ENCODE data around the gene WWOX. TPM values are rescaled to one million over a fixed set of nuclear protein-coding genes. Genes with fewer than 3 reads are reported as not detected.

Gene WWOX
- total RNA-seq, 1 donor from 2014 or later: 18.6 TPM

DNA sequence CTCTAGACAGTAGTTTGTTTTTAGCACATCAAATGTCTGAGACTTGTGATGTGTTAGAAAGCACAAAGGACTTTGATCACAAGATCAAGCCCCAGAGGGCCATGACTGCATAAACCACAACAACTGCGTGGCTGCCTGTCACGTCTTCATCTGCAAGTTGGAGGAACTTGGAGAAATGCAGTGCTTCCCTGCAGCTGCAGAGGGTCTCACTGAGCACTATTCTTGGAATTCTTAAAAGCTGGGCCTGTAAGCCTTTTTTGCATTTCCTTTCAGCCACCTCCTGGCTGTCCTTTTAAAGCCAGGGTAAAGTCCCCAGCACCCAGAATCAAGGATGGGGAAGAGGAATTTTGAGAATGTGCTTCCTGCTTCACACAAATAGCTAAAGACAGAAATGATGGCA, 1069.8 kb downstream of the WWOX start:
- no peaks in the 10 kb centered on the region for H3K9me3 Mint-ChIP-seq (ENCODE audit: unreplicated experiment)
- DNase-seq (ENCODE audit: low spot score): no peak
- no peak overlapping the region for H3K4me3 Mint-ChIP-seq (ENCODE audit: unreplicated experiment)
- TF ChIP-seq CTCF (IDR thresholded peaks at IDR 0.05; ENCODE audit: unreplicated experiment): no peak
- H3K27ac Mint-ChIP-seq (ENCODE audit: unreplicated experiment): no peak overlapping the region
- H3K4me1 Mint-ChIP-seq (ENCODE audit: unreplicated experiment): no peaks in the 10 kb centered on the region
- no peaks in the 10 kb centered on the region for H3K36me3 Mint-ChIP-seq (ENCODE audit: low read depth, unreplicated experiment)
- no peaks in the 10 kb centered on the region for H3K27me3 Mint-ChIP-seq (ENCODE audit: unreplicated experiment)

GRCh38 chr16:79170555-79171246, 1071.2 kb downstream of the WWOX start:
- no peak for DNase-seq (ENCODE audit: low spot score)
- Mint-ChIP-seq H3K4me1 (ENCODE audit: unreplicated experiment) (peaks cover 2% of the 10 kb centered on the region), H3K27me3 (ENCODE audit: unreplicated experiment) (no peaks in the 10 kb centered on the region), H3K27ac (ENCODE audit: unreplicated experiment) (no peak overlapping the region), H3K4me3 (ENCODE audit: unreplicated experiment) (no peak overlapping the region), H3K9me3 (ENCODE audit: unreplicated experiment) (no peaks in the 10 kb centered on the region), H3K36me3 (ENCODE audit: low read depth, unreplicated experiment) (no peaks in the 10 kb centered on the region)
- TF ChIP-seq CTCF (IDR thresholded peaks at IDR 0.05; ENCODE audit: unreplicated experiment): no peak

DNA sequence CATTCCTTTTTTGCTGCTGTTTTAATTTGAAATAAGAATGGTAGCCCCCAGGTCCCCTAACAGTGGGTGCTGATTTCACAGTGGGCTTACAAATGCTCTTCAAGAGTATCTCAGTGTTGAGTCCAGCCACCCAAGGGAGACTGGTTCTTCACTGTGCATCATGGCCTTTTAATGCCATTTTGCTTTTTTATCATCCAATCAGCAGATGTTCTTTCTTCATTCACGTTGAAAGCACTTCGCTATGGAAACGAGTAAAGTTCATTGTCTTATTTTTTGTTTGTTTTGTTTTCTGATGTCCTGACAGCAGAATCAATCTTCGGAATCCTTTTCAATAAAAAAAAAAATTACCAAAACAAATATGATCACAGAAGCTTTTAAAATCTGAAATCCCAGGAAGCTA, 1072.0 kb downstream of the WWOX start:
- Mint-ChIP-seq H3K4me1 (ENCODE audit: unreplicated experiment) (peaks cover 3% of the 10 kb centered on the region), H3K27me3 (ENCODE audit: unreplicated experiment) (no peaks in the 10 kb centered on the region), H3K4me3 (ENCODE audit: unreplicated experiment) (no peak overlapping the region), H3K9me3 (ENCODE audit: unreplicated experiment) (no peaks in the 10 kb centered on the region), H3K27ac (ENCODE audit: unreplicated experiment) (no peak overlapping the region), H3K36me3 (ENCODE audit: low read depth, unreplicated experiment) (no peaks in the 10 kb centered on the region)
- DNase-seq (ENCODE audit: low spot score): no peak
- TF ChIP-seq CTCF (IDR thresholded peaks at IDR 0.05; ENCODE audit: unreplicated experiment): no peak

DNA sequence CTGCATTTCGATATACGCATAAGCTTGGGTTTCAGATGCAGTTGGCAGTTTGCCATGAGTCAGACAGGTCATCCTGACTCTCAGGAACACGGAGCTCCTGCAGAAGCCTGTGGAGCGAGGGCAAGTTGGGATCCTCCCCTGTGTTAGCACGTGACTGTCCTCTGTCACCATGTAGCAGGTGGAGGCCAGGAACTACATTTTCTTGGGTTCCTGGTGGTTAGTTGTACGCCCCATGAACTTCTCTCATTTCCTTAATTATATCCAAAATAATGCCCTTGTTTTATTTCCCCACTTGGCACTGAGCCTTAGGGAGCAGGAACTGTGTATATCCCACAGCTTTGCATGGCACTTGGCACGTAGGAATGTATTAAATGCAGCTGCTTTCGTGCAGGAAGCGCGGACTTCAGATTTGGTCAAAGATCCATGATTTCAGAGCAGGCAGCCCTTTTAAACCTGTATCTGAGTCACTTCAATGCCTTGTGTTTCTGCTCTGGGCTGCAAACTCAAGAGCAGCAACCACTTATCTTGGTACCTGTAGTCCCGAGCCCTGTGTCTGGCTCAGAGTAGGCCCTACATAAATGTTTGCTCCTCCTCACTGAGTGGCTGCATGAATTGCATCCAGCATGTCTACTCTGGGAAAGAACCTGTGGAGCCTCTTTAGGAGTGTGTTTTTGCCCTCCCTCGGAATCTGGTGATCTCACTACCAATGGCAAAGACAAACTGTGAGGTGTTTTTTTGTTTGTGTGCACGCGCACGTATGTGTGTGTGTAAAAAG, 1072.7 kb downstream of the WWOX start:
- no peak for TF ChIP-seq CTCF (IDR thresholded peaks at IDR 0.05; ENCODE audit: unreplicated experiment)
- Mint-ChIP-seq H3K9me3 (ENCODE audit: unreplicated experiment) (no peaks in the 10 kb centered on the region), H3K27ac (ENCODE audit: unreplicated experiment) (no peak overlapping the region), H3K4me3 (ENCODE audit: unreplicated experiment) (no peak overlapping the region), H3K36me3 (ENCODE audit: low read depth, unreplicated experiment) (no peaks in the 10 kb centered on the region), H3K4me1 (ENCODE audit: unreplicated experiment) (peaks cover 3% of the 10 kb centered on the region), H3K27me3 (ENCODE audit: unreplicated experiment) (no peaks in the 10 kb centered on the region)
- no peak for DNase-seq (ENCODE audit: low spot score)

DNA sequence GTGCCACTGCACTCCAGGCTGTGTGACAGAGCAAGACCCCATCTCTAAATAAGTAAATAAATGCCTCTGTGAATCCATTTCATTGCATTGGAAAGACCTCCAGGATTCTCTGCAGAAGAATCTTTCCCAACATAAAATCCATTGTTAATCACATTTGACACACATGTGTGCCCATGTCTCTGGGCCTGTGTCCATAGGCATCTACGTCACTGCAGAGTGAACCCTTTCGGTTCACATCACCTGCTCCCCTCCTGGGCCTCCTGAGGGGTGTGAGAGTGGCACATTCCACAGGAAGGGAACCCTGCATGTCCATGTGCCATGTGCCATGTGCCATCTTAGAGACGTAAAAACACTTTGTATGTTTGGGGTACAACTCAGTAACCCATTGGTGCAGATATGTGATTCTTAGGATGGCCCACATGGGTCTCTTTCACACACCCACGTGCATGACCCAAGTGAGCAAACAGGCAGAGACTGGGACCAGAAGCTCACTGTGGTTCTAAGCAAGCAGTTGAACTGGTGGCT, 1073.6 kb downstream of the WWOX start:
- DNase-seq (ENCODE audit: low spot score): no peak
- Mint-ChIP-seq H3K27ac (ENCODE audit: unreplicated experiment) (no peak overlapping the region), H3K27me3 (ENCODE audit: unreplicated experiment) (no peaks in the 10 kb centered on the region), H3K36me3 (ENCODE audit: low read depth, unreplicated experiment) (no peaks in the 10 kb centered on the region), H3K9me3 (ENCODE audit: unreplicated experiment) (no peaks in the 10 kb centered on the region), H3K4me3 (ENCODE audit: unreplicated experiment) (no peak overlapping the region), H3K4me1 (ENCODE audit: unreplicated experiment) (peaks cover 3% of the 10 kb centered on the region)
- TF ChIP-seq CTCF (IDR thresholded peaks at IDR 0.05; ENCODE audit: unreplicated experiment): no peak
